KG1 (cell line): ENCODE measurements around the gene HELZ2.
"Not testable (repeated sequence)": the region's sequence is repeated elsewhere in the genome, so short reads cannot be mapped to it uniquely, and the experiment has no call there.

Experiments
- DNase-seq: peaks from one replicate; lab custom pipeline; 2025; lab: John Stamatoyannopoulos, UW

The HELZ2 gene

DNA sequence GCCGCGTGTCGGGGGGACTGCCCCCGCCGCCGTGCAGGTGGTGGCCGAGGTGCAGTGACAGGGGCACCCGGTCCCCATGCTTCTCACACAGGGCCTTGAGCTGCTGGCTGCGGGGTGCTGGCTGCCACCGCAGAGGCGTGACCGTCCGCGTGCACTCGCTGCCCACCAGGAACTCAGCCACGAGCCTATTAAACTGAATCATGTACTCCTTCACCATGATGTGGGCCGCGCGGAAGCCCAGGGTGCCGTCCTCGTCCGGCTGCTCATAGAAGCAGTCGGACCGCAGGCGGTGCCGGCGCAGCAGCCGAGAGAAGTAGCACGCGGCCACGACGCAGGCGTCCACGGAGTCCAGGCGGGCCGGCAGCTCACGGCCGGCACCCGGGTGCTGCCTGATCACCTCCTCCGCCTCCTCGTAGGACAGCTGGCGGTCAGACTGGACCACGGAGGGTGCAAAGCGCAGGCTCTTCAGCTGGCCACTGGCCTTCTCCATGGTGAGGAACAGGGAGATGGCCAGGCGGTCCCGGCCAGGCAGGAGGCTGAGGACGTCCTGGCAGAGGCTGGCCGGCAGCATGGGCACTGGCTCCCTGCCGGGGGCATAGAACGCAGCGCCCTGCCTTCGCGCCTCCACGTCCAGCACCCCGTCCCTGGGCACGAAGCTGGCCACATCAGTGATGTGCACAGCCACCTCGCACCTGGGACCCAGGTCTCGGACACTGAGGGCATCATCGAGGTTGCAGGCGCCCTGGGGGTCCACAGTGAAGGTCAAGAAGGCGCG is 9.8 kb downstream of the HELZ2 start:
- no peak for DNase-seq

- no peak for DNase-seq
Measured at GRCh38 chr20:63563225-63563935, 10.7 kb downstream of the HELZ2 start.

- no peak for DNase-seq
Measured at GRCh38 chr20:63562461-63563224, 11.4 kb downstream of the HELZ2 start.

- DNase-seq = no peak
Measured at GRCh38 chr20:63561624-63562396, 12.2 kb downstream of the HELZ2 start.

- DNase-seq = no peak
Measured at GRCh38 chr20:63560856-63561609, 13.0 kb downstream of the HELZ2 start.

DNA sequence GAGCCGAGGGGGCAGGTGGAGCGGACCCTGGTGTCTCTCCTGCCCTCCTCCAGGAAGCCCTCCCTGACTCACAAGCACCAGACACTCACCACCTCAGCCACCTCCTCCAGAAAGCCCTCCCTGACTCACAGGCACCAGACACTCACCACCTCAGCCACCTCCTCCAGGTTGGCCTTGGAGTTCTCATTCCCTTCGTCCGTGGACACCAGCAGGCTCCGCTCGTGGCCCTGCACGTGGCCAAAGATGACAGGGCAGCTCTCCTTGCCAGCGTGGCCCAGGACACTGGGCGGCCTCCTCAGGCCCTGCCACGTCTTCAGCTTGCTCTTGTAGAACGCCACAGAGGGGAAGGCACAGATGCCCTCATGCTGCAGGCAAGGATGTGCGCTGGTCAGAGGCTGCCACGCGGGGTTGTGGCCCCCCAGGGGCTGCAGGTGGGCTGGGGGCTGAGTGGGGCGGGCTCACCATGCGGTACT is 13.7 kb downstream of the HELZ2 start:
- no peak for DNase-seq

DNA sequence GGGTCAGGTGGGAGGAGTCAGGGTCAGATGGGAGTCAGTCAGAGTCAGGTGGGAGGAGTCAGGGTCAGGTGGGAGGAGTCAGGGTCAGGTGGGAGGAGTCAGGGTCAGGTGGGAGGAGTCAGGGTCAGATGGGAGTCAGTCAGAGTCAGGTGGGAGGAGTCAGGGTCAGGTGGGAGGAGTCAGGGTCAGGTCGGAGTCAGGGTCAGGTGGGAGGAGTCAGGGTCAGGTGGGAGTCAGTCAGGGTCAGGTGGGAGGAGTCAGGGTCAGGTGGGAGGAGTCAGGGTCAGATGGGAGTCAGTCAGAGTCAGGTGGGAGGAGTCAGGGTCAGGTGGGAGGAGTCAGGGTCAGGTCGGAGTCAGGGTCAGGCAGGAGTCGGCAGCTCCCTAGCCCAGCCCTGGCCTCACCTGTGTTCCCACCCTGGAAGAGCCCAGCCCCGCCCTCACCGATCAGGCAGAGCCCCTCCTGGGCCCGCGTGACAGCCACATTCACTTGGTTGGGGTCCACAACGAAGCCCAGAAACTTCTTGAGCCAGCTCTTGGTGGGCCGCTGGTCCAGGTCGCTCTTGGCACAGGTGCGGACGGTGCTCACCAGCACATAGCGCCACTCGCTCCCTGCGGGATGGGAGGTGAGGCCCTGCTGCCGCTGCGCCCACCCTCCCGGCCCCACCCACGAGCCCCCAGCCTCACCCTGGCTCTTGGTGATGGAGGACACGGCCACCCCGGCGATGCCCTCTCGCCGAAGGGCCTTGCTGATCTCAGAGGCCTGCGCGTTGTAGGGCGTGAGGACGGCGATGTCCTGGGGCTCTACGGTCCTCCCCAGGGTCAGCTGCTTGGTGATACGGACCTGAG is 14.3 kb downstream of the HELZ2 start:
- not testable (repeated sequence) for DNase-seq

- DNase-seq = no peak
Measured at GRCh38 chr20:63558804-63559484, 15.1 kb downstream of the HELZ2 start.

DNA sequence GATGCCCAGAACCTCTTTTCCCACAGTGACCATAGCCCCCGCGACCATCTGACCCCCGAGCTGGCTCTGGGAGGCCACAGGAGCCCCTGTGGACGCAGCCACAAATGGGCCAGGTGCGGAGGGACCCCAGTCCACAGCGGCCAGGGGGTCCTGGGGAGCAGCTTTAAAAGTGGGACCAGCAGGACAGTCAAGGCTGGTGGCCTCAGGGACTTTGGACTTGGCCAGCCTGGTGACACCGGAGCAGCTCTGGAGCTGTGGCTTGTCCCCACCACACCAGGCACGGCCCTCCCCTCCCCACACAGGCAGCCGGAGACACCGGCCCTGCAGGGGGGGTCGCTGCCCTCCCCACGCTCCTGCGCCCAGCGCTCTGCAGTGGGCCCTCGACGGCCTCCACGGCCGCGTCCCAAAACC is 16.6 kb downstream of the HELZ2 start:
- no peak for DNase-seq

- DNase-seq = no peak
Measured at GRCh38 chr20:63556873-63557478, 17.1 kb downstream of the HELZ2 start.

DNA sequence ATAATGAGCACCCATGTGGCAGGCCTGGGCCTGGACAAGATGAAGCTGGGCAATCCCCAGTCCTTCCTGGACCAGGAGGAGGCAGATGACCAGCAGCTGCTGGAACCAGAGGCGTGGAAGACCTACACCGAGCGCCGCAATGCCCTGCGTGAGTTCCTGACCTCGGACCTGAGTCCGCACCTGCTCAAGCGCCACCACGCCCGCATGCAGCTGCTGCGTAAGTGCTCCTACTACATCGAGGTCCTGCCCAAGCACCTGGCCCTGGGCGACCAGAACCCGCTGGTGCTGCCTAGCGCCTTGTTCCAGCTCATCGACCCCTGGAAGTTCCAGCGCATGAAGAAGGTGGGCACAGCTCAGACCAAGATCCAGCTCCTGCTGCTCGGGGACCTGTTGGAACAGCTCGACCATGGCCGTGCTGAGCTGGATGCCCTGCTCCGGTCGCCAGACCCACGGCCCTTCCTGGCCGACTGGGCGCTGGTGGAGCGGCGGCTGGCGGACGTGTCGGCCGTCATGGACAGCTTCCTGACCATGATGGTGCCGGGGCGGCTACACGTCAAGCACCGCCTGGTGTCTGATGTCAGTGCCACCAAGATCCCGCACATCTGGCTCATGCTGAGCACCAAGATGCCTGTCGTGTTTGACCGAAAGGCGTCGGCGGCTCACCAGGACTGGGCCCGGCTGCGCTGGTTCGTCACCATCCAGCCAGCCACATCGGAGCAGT is 18.2 kb downstream of the HELZ2 start:
- no peak for DNase-seq

DNA sequence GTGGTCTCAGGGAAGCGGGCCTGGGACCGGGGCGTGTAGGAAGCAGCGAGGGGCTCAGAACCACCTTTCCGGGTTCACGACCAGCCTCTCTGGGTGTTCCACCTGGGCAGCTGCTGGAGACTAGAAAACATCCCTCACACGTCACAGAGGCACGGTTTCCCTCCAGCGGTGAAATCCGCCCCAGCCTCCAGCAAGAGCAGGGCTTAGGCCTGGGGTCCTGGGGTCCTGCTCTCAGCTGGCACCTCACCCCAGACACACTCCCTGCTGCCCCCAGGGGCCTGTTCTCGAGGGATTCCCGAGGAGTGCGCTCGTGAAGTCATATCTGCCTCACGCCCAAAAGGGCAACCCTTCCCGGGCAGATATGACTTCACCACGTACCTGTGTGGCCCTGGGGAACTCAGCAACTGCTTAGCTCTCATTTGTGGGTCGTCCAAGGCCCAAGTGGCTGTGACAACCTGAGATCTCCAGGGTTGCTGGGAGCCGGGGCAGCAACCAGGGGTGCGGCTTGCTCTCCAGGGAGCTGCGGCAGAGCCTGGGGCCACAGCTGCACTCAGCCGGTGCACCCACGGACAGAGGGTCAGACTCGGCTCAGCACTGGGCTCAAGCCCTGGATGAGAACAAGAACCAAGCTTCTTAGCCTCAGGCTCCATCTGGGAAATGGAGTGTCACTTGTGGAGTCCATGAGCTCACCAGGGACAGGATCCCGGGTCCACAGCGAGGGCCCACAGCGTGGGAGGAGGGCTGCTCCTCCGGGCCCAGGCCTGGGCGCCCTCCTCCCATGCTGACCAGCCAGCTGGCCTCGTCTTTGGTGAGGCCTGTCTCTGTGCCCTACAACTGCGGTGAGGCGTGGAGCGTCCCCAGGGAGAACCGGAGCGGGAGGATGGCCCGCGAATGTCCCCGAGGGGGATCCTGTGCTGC is 19.4 kb downstream of the HELZ2 start:
- no peak for DNase-seq

DNA sequence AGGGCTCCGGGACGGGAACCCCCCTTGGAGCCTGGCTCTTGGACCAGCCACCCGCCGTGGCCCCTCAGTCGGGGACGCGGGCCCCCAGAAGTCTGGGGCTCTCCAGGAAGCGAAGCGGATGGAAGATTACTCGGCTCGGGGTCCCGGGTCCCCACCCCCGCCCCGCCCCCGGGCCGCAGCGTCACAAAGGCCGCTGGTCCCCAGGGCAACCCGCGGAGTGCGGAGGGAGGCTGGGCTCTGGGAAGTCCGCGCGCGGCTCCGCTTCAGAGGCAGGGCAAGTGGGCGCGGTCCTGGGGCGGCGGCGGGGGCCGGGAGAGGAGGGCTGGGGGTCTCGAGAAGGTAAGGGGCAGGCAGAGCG is 20.1 kb downstream of the HELZ2 start, which contains the start of gene FNDC11:
TSS of gene FNDC11 (plus strand) at position 227 of the 358 bp plus-strand sequence. CDS start 1,505 bp downstream, outside the sequence.
- no peak for DNase-seq

DNA sequence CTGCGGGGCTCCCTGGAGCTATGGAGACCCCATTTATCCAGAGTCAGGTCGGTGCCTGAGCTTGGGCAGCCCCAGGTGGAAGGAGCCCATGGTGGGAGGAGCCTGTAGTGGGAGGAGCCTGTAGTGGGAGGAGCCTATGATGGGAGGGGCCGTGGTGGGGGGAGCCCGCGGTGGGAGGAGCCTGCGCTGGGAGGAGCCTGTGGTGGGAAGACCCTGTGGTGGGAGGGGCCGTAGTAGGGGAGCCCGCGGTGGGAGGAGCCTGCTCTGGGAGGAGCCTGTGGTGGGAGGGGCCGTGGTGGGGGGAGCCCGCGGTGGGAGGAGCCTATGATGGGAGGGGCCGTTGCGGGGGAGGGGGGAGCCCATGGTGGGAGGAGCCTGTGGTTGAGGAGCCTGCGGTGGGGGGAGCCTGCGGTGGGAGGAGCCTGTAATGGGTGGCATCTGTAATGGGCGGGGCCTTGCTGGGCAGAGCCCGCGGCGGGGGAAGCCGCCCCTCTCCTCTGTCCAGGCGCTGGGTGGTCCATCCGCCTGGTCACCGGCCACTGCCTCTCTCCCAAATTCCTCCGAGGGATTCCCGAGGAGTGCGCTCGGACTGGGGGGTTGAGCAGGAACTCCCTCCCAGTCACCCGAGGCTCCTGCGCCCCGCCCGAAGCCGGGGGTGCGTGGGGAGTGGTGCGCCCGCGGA is 20.6 kb downstream of the HELZ2 start:
- no peak for DNase-seq

DNA sequence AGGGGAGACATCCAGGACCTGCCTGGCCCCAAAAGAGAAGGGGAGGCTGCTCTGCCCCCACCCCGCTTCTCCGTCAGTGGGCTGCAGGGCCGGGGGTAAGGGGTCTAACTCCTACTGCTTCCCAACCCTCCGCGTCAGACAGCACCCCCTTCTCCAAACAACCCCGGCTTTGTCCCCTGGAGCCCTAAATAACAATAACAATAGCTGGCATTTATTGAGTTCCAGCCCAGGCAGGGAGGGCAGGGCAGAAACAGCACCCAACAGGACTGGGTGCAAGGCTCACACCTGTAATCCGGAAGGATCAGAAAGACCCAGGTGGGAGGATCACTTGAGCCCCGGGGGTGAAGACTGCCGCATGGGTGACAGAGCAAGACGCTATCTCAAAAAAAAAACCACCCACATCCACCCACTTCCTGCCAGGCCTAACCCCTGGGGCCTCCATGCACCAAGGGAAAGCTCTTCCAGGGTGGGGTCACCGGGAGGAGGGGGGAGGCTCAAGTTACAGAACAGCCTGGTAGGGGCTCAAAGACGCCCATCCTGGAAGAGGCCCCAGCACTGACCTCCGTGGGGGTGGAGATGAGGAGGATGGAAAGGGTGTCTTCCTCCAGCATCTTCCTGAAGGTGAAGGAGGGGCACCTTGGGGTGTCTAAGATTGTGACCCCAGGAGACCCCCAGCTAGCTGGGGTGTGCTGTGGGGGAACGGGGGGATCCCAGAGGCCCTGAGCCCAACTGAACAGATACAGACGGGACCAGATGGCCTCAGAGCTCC is 21.4 kb downstream of the HELZ2 start:
- no peak for DNase-seq

DNA sequence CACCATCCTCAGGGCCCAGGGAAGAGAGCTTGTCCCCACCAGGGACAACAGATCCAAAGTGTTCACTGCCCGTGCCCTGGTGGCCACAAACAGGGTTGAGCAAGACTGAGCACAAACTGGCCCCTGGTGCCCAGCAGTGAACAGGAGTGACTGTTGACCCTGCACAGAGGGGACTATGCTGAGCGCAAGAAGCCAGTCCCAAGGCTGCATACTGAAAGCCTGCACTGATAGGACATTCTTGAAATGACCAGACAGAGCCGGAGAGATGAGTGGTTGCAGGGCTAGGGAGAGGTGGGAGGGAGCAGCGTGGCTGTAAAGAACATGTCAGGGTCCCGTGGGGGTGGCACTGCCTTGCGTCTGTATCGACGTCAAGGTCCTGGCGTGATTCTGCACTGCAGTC is 23.0 kb downstream of the HELZ2 start:
- no peak for DNase-seq
